NCI-H128 (cell line): Measurements from ENCODE around the gene ZMIZ1.

Experiments used
- DNase-seq: peaks from one replicate; lab custom pipeline; 2025; ENCODE audit not compliant: unreplicated experiment; lab: John Stamatoyannopoulos, UW

The ZMIZ1 gene

GRCh38 chr10:79260811-79261740, 192.3 kb downstream of the ZMIZ1 start:
- DNase-seq: no peak

GRCh38 chr10:79262131-79262530, 193.4 kb downstream of the ZMIZ1 start:
- no peak for DNase-seq

GRCh38 chr10:79262959-79263746, 194.4 kb downstream of the ZMIZ1 start:
- no peak for DNase-seq

- no peak for DNase-seq
Observed at GRCh38 chr10:79263939-79264338, 195.2 kb downstream of the ZMIZ1 start.

- no peak for DNase-seq
Observed at GRCh38 chr10:79264942-79265341, 196.2 kb downstream of the ZMIZ1 start.

GRCh38 chr10:79266084-79266483, 197.3 kb downstream of the ZMIZ1 start:
- DNase-seq: no peak

GRCh38 chr10:79266543-79267312, 198.0 kb downstream of the ZMIZ1 start:
- no peak for DNase-seq

- no peak for DNase-seq
Observed at GRCh38 chr10:79267499-79267898, 198.7 kb downstream of the ZMIZ1 start.

- DNase-seq: no peak
Observed at GRCh38 chr10:79268161-79268601, 199.4 kb downstream of the ZMIZ1 start.

GRCh38 chr10:79268742-79269141, 200.0 kb downstream of the ZMIZ1 start:
- DNase-seq: no peak

GRCh38 chr10:79269443-79269842, 200.7 kb downstream of the ZMIZ1 start:
- DNase-seq: no peak

GRCh38 chr10:79269969-79270368, 201.2 kb downstream of the ZMIZ1 start:
- no peak for DNase-seq

GRCh38 chr10:79270466-79271246, 201.9 kb downstream of the ZMIZ1 start:
- DNase-seq: no peak

GRCh38 chr10:79272353-79272752, 203.6 kb downstream of the ZMIZ1 start:
- DNase-seq: no peak

- DNase-seq: no peak
Observed at GRCh38 chr10:79273604-79274003, 204.8 kb downstream of the ZMIZ1 start.

GRCh38 chr10:79274279-79275104, 205.7 kb downstream of the ZMIZ1 start:
- DNase-seq: no peak

GRCh38 chr10:79275105-79275430, 206.3 kb downstream of the ZMIZ1 start:
- no peak for DNase-seq

GRCh38 chr10:79275431-79275851, 206.7 kb downstream of the ZMIZ1 start:
- no peak for DNase-seq

GRCh38 chr10:79277579-79278269, 209.0 kb downstream of the ZMIZ1 start:
- DNase-seq: no peak
